NOMO-1 (cell line): ENCODE data around the gene GRK7.

Experiments
- DNase-seq, 2 experiments: peaks; one replicate each; lab custom pipeline; 2025; ENCODE audit not compliant: unreplicated experiment in 2 of 2; lab: John Stamatoyannopoulos, UW

Gene GRK7

GRCh38 chr3:141763088-141763750, at the start of gene GRK7:
Gene GRK7, plus strand, starts transcription at chr3:141763408. Its CDS starts 14,877 bp downstream, at chr3:141778285.
- DNase-seq: no peak

DNA sequence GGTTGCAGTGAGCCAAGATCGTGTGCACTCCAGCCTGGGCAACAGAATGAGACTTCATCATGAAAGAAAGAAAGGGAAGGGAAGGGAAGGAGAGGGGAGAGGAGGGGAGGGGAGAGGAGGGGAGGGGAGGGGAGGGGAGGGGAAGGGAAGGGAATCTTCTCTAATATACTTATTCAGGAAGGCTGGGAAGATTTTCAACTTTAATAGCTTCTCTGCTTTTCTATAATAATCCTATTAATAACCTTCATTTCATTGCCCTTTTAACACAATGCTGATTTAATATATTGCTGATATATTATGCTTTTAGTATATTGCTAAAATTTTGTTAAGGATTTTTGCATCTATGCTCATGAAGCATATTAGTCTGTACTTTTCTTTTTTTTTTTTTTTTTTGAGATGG, 48.5 kb upstream of the GRK7 start:
- no peak for DNase-seq

DNA sequence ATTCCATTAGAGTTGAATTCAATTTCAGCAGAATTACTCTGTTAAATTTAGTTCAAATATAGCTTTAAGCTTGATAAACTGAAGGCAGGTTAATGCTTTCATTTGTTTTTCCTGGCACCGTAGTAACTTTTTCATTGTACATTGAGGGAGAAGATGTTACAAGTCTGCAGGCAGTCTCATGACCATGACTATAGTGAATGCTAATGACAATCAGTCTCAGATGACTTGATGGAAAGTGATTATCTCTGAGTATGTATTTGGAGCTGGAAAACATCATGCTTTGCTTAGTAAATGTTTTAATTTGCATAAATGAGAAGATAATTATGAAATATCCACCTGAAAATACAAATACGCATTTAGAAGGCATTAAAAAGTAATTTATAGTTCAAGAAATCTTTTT, 41.1 kb upstream of the GRK7 start:
- no peak for DNase-seq

DNA sequence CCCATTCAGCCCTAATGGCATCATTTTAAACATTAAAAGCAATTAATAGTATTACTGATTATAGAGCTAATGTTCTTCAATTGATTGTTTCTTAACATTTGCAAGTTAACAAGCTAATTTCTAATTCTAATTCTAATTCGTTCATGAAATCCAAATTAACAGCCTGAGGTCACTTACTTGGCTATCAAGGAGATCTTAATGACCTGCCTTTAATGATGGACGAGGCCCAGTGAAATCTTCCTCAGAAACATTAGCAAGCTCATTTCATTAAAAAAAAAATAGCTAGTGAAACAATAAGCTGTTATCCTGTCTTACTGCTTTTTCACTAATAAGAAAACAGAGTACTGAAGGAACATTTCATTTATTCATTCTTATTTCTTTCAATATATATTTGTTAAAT, 40.6 kb upstream of the GRK7 start:
- DNase-seq: no peak

DNA sequence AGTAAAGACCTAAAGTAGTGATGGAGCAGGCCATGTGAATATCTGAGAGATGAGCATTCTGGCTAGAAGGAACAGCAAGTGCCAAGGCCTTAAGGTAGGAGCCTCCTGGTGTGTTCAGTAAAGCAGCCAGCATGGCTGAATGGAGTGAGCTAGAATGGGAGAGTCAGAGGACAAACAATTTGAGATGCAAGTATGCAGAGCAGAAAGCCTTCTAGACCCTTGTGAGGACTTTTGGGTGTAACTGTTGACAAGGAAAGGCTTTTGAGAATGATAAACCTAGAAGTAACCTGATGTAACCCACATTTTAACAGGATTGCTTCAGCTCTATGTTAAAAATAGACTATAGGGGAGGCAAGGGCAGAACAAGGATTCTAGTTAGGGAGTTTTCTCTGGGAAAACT, 40.0 kb upstream of the GRK7 start:
- no peak for DNase-seq

DNA sequence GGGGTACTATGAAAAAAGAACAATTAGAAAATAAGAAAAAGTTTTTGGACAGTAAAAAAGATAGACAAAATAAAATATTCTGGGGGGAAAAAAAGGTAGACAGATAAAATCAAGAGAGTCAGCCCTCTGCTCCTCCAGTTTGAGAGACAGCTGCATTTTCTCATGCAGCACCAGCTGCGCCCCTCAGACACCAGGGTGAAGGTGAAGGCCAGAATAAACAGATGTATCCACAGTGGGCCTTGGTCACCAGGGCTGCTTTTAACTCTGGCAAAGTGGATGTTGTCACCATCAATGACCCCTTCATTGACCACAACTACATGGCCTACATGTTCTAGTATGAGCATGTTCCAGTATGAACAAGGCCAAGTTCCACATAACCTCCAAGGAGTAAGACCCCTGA, 39.0 kb upstream of the GRK7 start:
- DNase-seq: no peak

GRCh38 chr3:141725036-141725435, 38.2 kb upstream of the GRK7 start:
- no peak for DNase-seq

GRCh38 chr3:141726483-141726882, 36.7 kb upstream of the GRK7 start:
- no peak for DNase-seq

- DNase-seq: no peak
Measured at GRCh38 chr3:141728355-141728892, 34.8 kb upstream of the GRK7 start.

- no peak for DNase-seq
Measured at GRCh38 chr3:141729240-141729639, 34.0 kb upstream of the GRK7 start.

DNA sequence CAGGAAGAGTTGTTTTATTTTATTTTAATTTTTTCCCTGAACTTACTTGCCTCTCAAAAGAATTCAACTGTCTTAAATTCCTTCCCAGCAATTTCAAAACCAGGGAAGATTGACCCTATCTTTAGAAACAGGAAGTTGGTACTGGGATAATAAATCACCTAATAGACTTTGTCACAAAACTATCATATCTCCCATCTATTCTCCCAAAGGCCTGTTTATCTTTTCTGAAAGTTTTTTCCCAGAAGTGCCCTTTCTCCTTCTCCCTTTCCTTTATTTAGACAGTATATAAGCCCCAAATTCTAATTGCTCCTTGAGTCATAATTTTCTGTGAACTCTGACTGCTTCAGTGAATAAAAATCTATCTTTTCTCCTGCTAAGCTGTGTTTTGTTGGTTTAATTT, 28.0 kb upstream of the GRK7 start:
- DNase-seq: peak in 1 of 2 experiments; percentile 20

DNA sequence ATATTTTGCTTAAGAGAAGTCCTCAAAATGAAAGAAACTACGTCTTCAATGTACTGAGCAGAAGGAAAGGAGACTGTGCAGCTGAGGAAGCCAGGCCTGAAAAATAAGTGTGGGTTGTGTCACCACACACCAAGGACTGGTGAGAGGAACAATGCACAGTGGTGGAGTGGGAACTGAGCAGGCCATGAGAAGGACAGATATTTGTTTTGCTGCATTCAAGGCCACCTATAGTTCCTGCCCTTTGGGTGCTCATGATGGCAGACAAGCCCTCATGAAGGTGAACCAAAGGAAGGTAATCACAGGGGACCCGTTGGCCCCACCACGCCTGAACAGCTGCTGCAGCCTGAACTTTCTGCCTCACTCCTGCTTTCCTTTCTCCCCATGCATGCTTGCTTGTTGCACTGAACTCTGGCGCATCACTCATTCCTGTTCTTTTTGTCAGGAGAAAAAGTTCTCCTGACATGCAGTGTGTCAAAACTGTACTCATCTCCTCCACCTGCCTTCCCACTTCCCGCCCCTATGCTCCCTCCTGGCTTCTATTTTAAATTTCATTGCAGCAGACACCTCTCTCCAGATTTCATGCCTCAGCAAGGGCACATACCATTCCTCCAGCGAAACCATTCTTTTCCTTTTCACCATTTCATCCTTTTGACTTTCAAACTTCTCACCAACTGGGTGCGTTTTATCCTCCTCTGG, 27.3 kb upstream of the GRK7 start:
- DNase-seq: no peak

DNA sequence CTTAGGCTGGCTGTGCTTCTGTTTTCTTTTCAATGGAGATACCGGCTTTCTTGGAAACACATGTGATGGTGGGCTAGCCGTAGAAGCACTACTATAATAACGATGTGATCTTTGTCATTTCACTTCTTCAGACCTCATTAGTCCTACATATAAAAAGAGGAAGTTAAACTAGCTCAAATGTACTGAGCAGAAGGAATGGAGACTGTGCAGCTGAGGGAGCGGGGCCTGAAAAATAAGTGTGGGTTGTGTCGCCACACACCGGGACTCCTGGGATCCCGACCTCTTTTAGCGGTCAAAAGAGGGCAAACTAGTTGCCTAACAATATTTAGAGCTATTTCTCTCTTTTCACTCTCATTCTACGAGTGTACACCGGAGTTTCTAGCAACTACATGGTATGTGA, 26.1 kb upstream of the GRK7 start:
- DNase-seq: peak; percentile 86 to 96

GRCh38 chr3:141737678-141738021, 25.6 kb upstream of the GRK7 start:
- DNase-seq: no peak

- DNase-seq: peak; percentile 99 to 100
Measured at GRCh38 chr3:141738022-141738890, 25.0 kb upstream of the GRK7 start, which contains the start of gene RNF7. Gene RNF7, plus strand, starts transcription at chr3:141738298. Its CDS starts 44 bp downstream, at chr3:141738342.

DNA sequence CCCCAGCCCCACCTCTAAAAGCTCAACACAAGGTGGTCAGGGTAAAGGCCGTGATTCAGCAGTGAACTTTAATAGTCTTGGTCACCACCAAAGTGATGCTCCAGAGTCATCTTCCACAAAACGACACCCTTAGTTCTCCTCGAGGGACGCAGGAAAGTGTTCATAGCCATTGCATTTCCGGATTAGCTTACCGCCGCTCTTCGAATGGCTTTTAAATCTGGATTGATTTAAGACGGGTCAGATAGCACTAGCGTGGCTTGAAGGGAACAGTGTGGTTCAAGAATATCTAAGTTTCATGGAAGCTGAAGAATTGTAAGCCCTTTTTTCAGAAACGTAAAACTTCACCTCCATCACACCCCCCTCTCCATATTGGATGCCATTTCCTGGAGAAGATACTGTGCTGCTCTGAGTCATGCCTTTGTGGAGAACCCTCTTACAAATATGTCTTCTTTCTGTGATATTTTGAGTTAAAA, 24.3 kb upstream of the GRK7 start:
- peak; percentile 68 to 81 for DNase-seq

DNA sequence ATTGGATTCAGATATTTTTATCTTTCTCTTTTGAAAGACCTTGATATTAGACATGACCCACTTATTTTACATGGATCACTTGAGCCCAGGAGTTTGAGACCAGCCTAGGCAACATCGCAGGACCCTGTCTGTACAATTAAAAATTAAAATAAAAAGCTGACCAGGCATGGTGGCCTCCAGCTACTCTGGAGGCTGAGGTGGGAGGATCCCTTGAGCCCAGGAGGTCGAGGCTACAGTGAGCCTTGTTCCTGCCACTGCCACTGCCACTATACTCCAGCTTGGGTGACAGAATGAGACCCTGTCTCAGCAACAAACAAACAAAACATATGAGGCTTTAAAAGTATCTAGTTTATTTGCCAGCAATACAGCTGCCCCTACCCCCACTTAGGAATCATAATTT, 23.5 kb upstream of the GRK7 start:
- DNase-seq: no peak

- no peak for DNase-seq
Measured at GRCh38 chr3:141740349-141740748, 22.9 kb upstream of the GRK7 start.

GRCh38 chr3:141743305-141743704, 19.9 kb upstream of the GRK7 start:
- DNase-seq: no peak

DNA sequence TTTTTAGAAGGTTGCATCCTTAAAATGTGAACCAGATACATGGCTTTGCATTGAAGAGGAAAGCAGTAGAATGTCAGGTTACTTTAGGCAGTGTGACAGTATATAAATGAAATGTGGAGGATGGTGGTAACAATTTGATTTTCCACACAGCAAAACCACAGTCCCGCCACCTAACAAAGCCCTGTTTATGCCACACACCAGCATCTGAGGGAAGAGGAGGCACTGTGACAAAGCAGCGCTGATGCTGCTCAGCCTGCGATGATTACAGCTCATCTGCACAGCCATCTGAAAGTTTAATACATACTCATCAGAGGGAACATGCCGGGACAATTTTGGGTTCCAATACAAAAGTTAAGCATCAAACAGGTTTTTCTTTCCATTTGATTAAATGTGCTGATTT, 16.2 kb upstream of the GRK7 start:
- DNase-seq: no peak

DNA sequence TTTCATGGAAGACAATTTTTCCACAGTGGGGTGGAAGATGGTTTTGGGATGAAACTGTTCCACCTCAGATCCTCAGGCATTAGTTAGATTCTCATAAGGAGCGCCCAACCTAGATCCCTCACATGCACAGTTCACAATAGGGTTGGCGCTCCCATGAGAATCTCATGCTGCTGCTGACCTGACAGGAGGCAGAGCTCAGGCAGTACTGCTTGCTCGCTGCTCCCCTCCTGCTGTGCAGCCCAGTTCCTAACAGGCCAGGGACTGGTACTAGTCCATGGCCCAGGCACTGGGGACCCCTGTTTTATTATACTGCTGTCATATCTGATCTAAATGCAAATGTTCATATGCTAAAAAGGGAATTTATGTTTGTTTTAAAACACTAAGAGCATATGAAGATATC, 9.8 kb upstream of the GRK7 start:
- no peak for DNase-seq
